ENCODE data around the gene MIPOL1. TPM values are rescaled to one million over a fixed set of nuclear protein-coding genes. Genes with fewer than 3 reads are reported as not detected.

MIPOL1 gene
- total and polyA plus RNA-seq, 2 of the 13 experiments (the other 11 are each of a cell fraction or from before 2014, with no cell fraction given), result 8.6 to 34.2 TPM

DNA sequence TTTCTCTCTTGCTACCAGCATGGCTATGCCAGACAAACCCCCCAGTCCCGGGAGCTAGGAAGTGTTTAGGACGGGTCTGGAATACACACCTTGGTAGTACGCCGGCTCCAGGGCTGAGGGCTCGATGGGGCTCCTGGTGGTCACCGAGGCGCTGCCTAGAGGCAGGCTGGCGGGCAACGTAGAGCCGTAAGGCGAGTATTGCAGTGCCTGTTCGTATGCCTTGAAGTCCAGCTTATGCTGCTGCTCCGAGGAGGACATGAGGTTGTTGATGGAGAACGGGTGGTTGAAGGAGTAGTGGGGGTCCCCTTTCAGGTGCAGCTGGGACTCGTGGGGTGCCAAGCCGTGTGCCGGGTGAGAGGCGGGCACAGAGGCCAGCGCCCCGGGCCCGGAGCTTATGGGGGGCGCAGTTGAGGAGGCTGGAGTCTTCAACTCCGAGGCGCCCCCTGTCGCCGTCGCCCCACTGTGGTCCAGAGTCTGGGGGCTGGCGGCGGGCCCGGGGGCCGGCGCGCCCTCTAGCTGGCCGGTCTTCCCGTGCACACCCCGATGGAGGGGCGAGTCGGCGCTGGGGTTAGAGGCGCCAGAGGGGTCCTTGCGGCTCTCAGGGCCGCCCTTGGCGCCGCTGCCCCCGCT lies 393.7 kb downstream of the MIPOL1 start (continued):
- TF ChIP-seq, protein P1, sequence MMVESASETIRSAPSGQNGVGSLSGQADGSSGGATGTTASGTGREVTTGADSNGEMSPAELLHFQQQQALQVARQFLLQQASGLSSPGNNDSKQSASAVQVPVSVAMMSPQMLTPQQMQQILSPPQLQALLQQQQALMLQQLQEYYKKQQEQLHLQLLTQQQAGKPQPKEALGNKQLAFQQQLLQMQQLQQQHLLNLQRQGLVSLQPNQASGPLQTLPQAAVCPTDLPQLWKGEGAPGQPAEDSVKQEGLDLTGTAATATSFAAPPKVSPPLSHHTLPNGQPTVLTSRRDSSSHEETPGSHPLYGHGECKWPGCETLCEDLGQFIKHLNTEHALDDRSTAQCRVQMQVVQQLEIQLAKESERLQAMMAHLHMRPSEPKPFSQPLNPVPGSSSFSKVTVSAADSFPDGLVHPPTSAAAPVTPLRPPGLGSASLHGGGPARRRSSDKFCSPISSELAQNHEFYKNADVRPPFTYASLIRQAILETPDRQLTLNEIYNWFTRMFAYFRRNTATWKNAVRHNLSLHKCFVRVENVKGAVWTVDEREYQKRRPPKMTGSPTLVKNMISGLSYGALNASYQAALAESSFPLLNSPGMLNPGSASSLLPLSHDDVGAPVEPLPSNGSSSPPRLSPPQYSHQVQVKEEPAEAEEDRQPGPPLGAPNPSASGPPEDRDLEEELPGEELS (CRISPR knock-in tag; IDR thresholded peaks at IDR 0.05), result no peak
- TF ChIP-seq PHF8 (CRISPR knock-in tag; IDR thresholded peaks at IDR 0.05) (no peak), CERS6 (CRISPR knock-in tag; IDR thresholded peaks at IDR 0.05) (no peak), SMARCC2 (IDR thresholded peaks at IDR 0.05) (no peak), KAT7 (CRISPR knock-in tag; IDR thresholded peaks at IDR 0.05; ENCODE audit: borderline replicate concordance) (0 out of 2 replicates have a peak, but pooled peaks have one; percentile 45), IRF9 (CRISPR knock-in tag; IDR thresholded peaks at IDR 0.05; ENCODE audit: borderline replicate concordance) (no peak), ZNF3 (CRISPR knock-in tag; IDR thresholded peaks at IDR 0.05) (no peak), PAX8 (CRISPR knock-in tag; IDR thresholded peaks at IDR 0.05; ENCODE audit: borderline replicate concordance) (0 out of 2 replicates have a peak, but pooled peaks have one; percentile 25), HDAC6 (IDR thresholded peaks at IDR 0.05; ENCODE audit: low read depth, low read length) (no peak), ZNF329 (CRISPR knock-in tag; IDR thresholded peaks at IDR 0.05; ENCODE audit: low read depth) (no peak), ZNF878 (CRISPR knock-in tag; IDR thresholded peaks at IDR 0.05) (no peak), RAD51 (IDR thresholded peaks at IDR 0.05; ENCODE audit: borderline replicate concordance) (no peak), NFIB (CRISPR knock-in tag; IDR thresholded peaks at IDR 0.05; ENCODE audit: borderline replicate concordance) (0 out of 2 replicates have a peak, but pooled peaks have one; percentile 48), TOPORS (CRISPR knock-in tag; IDR thresholded peaks at IDR 0.05) (no peak), MAF1 (CRISPR knock-in tag; IDR thresholded peaks at IDR 0.05; ENCODE audit: borderline replicate concordance) (no peak), MXD4 (CRISPR knock-in tag; IDR thresholded peaks at IDR 0.05) (no peak), MAFG (CRISPR knock-in tag; IDR thresholded peaks at IDR 0.05) (no peak), NR2F2 (IDR thresholded peaks at IDR 0.05; ENCODE audit: borderline replicate concordance, low read depth) (no peak), HDAC2 (CRISPR knock-in tag; IDR thresholded peaks at IDR 0.05) (no peak), ZNF230 (CRISPR knock-in tag; IDR thresholded peaks at IDR 0.05) (no peak), ZNF232 (CRISPR knock-in tag; IDR thresholded peaks at IDR 0.05; ENCODE audit: borderline replicate concordance) (no peak; the same call in 1 of the 2 replicates)
- TF ChIP-seq, protein P2, sequence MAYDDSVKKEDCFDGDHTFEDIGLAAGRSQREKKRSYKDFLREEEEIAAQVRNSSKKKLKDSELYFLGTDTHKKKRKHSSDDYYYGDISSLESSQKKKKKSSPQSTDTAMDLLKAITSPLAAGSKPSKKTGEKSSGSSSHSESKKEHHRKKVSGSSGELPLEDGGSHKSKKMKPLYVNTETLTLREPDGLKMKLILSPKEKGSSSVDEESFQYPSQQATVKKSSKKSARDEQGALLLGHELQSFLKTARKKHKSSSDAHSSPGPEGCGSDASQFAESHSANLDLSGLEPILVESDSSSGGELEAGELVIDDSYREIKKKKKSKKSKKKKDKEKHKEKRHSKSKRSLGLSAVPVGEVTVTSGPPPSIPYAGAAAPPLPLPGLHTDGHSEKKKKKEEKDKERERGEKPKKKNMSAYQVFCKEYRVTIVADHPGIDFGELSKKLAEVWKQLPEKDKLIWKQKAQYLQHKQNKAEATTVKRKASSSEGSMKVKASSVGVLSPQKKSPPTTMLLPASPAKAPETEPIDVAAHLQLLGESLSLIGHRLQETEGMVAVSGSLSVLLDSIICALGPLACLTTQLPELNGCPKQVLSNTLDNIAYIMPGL (CRISPR knock-in tag; IDR thresholded peaks at IDR 0.05; ENCODE audit: borderline replicate concordance in 1 of 2, low read depth in 1 of 2), result peak in 1 of 2 experiments; percentile 21; a peak in 1 of 4 replicates
- TF ChIP-seq, protein P3, sequence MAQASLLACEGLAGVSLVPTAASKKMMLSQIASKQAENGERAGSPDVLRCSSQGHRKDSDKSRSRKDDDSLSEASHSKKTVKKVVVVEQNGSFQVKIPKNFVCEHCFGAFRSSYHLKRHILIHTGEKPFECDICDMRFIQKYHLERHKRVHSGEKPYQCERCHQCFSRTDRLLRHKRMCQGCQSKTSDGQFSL (CRISPR knock-in tag; IDR thresholded peaks at IDR 0.05), result 0 out of 2 replicates have a peak, but pooled peaks have one; percentile 22
- TF ChIP-seq, protein P4, sequence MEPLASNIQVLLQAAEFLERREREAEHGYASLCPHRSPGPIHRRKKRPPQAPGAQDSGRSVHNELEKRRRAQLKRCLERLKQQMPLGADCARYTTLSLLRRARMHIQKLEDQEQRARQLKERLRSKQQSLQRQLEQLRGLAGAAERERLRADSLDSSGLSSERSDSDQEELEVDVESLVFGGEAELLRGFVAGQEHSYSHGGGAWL (CRISPR knock-in tag; IDR thresholded peaks at IDR 0.05), result 0 out of 2 replicates have a peak, but pooled peaks have one; percentile 42
